Measurements from ENCODE around the gene ICOS. TPM values are rescaled to one million over a fixed set of nuclear protein-coding genes. Genes with fewer than 3 reads are reported as not detected.
"Not testable (repeated sequence)": the region's sequence is repeated elsewhere in the genome, so short reads cannot be mapped to it uniquely, and the experiment has no call there.

ICOS gene
- total RNA-seq, 2 donors from 2014 or later: 0.21 to 0.34 TPM

- ATAC-seq: no peak
- no peak for DNase-seq
- intact Hi-C loops (cut with DNase I, micrococcal nuclease): no loop called here
Observed at GRCh38 chr2:203959672-203960071, 23.1 kb downstream of the ICOS start.

GRCh38 chr2:203960811-203961210 lies 24.2 kb downstream of the ICOS start:
- intact Hi-C loops (cut with DNase I, micrococcal nuclease): no loop called here
- ATAC-seq (no peak), DNase-seq (no peak)

- intact Hi-C loops (cut with DNase I, micrococcal nuclease); DNase-seq; ATAC-seq: not testable (repeated sequence)
Observed at GRCh38 chr2:203965190-203965589, 28.6 kb downstream of the ICOS start.

- ATAC-seq (no peak), DNase-seq (no peak)
- intact Hi-C loops (cut with DNase I, micrococcal nuclease): no loop called here
Observed at GRCh38 chr2:203971251-203971650, 34.7 kb downstream of the ICOS start.

- DNase-seq: no peak
- intact Hi-C loops (cut with DNase I, micrococcal nuclease): no loop called here
- ATAC-seq: no peak
Observed at GRCh38 chr2:203972066-203972465, 35.5 kb downstream of the ICOS start.

GRCh38 chr2:203973000-203973399 lies 36.4 kb downstream of the ICOS start:
- ATAC-seq (no peak), DNase-seq (no peak)
- intact Hi-C loops (cut with DNase I, micrococcal nuclease): no loop called here

- no peak for DNase-seq
- no peak for ATAC-seq
- intact Hi-C loops (cut with DNase I, micrococcal nuclease): no loop called here
Observed at GRCh38 chr2:203973676-203974075, 37.1 kb downstream of the ICOS start.

- intact Hi-C loops (cut with DNase I, micrococcal nuclease): no loop called here
- ATAC-seq (no peak), DNase-seq (no peak)
Observed at GRCh38 chr2:203975912-203976311, 39.3 kb downstream of the ICOS start.

- intact Hi-C loops (cut with DNase I, micrococcal nuclease): no loop called here
- no peak for DNase-seq
- no peak for ATAC-seq
Observed at GRCh38 chr2:203982276-203982675, 45.7 kb downstream of the ICOS start.

- DNase-seq: no peak
- intact Hi-C loops (cut with DNase I, micrococcal nuclease): no loop called here
Observed at GRCh38 chr2:203983064-203983715, 46.6 kb downstream of the ICOS start.

GRCh38 chr2:203985978-203986377 lies 49.4 kb downstream of the ICOS start:
- intact Hi-C loops (cut with DNase I, micrococcal nuclease); DNase-seq; ATAC-seq: not testable (repeated sequence)

More at GRCh38 chr2:203983064-203983715, 46.6 kb downstream of the ICOS start:
- no peak for ATAC-seq

GRCh38 chr2:203987959-203988358 lies 51.4 kb downstream of the ICOS start:
- intact Hi-C loops (cut with DNase I, micrococcal nuclease): no loop called here
- DNase-seq: no peak
- no peak for ATAC-seq

GRCh38 chr2:203988500-203989260 lies 52.1 kb downstream of the ICOS start:
- ATAC-seq: no peak
- intact Hi-C loops (cut with DNase I, micrococcal nuclease): no loop called here

GRCh38 chr2:203989521-203989920 lies 53.0 kb downstream of the ICOS start:
- no peak for DNase-seq
- no peak for ATAC-seq
- intact Hi-C loops (cut with DNase I, micrococcal nuclease): no loop called here

More at GRCh38 chr2:203988500-203989260, 52.1 kb downstream of the ICOS start:
- DNase-seq: no peak

GRCh38 chr2:203992509-203992908 lies 55.9 kb downstream of the ICOS start:
- DNase-seq: no peak
- no peak for ATAC-seq
- intact Hi-C loops (cut with DNase I, micrococcal nuclease): no loop called here

GRCh38 chr2:203993011-203993410 lies 56.4 kb downstream of the ICOS start:
- DNase-seq (no peak), ATAC-seq (no peak)
- intact Hi-C loops (cut with DNase I, micrococcal nuclease): no loop called here

GRCh38 chr2:203993560-203993959 lies 57.0 kb downstream of the ICOS start:
- DNase-seq: no peak
- intact Hi-C loops (cut with DNase I, micrococcal nuclease): no loop called here

GRCh38 chr2:203994735-203995134 lies 58.2 kb downstream of the ICOS start:
- intact Hi-C loops (cut with DNase I, micrococcal nuclease): no loop called here
- ATAC-seq: no peak
- no peak for DNase-seq

More at GRCh38 chr2:203993560-203993959, 57.0 kb downstream of the ICOS start:
- ATAC-seq: no peak

GRCh38 chr2:203996692-203997091 lies 60.1 kb downstream of the ICOS start:
- intact Hi-C loops (cut with DNase I, micrococcal nuclease): no loop called here
- DNase-seq: no peak
- no peak for ATAC-seq

GRCh38 chr2:203997481-203997880 lies 60.9 kb downstream of the ICOS start:
- intact Hi-C loops (cut with DNase I, micrococcal nuclease): no loop called here
- ATAC-seq (no peak), DNase-seq (no peak)

All from left colon (tissue), 2 donors.